ENCODE data around the gene ABHD2. TPM values are rescaled to one million over a fixed set of nuclear protein-coding genes. Genes with fewer than 3 reads are reported as not detected.
"Not testable (repeated sequence)": the region's sequence is repeated elsewhere in the genome, so short reads cannot be mapped to it uniquely, and the experiment has no call there.

The ABHD2 gene
- polyA plus RNA-seq, 4 donors: 30.1 to 34.9 (median 31.2) TPM

DNA sequence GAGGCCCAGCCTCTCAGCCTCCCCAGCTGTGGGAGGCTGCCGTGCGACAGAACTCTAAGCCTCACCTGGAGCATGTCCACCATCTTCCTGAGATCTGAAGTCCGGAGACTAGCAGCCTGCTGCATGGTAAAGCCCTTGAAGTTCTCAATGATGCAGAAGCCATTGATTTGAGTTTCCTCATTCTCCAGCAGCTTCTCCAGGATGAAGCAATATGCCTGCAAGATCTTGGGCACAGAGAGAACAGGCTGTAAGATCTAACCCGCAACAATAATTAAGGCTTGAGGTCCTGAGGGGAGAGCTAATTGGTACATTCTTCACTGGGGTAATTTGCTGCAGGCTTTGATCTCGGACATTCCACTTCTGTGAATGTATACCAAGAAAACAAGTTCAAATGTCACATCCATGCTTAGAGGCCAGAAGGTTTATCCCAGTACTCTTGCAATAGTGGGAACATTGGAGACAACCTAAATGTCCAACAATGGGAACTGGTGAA is 123.5 kb downstream of the ABHD2 start:
- no peak for DNase-seq (ENCODE audit: low read depth in 4 of 4, low spot score in 2 of 4)

DNA sequence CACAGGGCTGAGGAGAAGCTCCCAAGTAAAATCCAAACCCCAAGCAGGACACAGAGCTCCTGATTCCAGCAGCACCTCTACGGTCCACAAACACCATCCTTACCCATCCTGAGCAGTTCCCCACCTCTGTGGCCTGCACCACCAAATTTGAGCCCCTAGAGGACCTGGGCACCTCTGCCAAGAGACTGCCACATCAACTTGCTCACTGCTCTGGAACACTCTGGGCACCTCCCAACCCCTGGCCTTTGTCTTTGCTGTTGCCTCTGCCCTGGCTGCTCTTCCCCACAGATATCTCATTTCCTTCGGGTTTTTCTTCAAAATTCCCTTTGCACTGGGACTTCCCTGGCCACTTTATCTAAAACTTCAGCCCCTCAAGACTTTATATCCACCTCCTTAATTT is 127.4 kb downstream of the ABHD2 start:
- DNase-seq (ENCODE audit: low read depth in 4 of 4, low spot score in 2 of 4): no peak

DNA sequence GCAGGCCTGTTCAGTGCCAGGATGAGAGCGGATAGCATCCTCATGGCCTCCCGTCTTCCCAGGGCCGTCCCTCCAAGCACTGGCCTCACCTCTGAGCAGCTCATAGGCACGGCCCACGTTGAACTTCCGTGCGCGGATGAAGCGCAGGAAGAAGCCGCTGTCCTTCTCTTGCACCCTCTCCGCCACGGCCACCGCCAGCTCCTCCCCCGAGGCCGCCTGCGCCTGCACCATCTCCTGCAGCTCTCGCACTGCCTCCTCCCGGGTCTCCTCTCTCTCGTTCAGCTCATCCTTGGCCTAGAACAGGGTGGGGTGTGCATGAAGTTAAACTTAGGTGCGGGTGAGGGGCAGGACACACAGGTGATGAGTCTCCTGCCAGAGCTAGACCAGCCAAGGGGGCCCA is 128.8 kb downstream of the ABHD2 start:
- DNase-seq (ENCODE audit: low read depth in 4 of 4, low spot score in 2 of 4): no peak

GRCh38 chr15:89217686-89218376 is 129.6 kb downstream of the ABHD2 start:
- no peak for DNase-seq (ENCODE audit: low read depth in 4 of 4, low spot score in 2 of 4)

GRCh38 chr15:89218531-89218930 is 130.3 kb downstream of the ABHD2 start:
- DNase-seq (ENCODE audit: low read depth in 4 of 4, low spot score in 2 of 4): no peak

DNA sequence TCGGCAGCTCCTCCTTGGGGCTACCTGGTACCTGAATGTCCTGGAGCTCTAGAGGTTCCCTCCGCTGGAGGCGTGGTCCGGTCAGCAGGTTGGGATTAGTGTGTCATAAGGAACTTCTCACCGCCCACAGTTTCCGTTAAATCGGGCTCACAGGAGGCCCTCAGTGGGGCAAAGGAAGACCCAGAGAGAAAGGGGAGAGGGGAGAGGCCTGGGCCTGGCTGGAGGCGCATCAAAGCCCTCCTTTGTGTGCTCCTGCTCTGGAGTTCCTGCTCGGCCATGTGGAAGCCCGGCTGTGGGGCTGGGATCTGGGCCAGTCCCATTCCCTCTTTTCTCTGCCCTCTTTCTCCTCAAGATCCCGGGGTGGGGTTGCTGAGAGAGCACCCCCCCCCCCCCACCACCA is 133.3 kb downstream of the ABHD2 start, which contains the start of gene RLBP1:
Gene RLBP1, minus strand, starts transcription at position 37 of the 400 bp plus-strand sequence. CDS start 2,604 bp downstream, outside the sequence.
- no peak for DNase-seq (ENCODE audit: low read depth in 4 of 4, low spot score in 2 of 4)

DNA sequence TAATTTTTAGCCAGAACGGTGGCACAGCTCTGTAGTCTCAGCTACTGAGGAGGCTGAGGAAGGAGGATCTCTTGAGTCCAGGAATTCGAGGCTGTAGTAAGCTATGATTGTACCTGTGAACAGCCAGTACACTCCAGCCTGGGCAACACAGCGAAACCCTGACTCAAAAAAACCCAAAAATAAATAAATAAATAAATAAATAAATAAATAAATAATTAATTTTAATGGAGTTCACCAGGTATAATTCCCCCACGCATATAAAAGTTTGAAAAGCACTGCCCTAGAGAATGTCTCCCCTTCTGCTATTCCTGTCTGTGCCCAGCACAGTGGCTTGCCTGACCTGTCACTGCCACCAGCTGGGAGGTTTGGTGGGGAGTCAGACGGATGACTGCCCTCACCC is 137.3 kb downstream of the ABHD2 start:
- no peak for DNase-seq (ENCODE audit: low read depth in 4 of 4, low spot score in 2 of 4)

DNA sequence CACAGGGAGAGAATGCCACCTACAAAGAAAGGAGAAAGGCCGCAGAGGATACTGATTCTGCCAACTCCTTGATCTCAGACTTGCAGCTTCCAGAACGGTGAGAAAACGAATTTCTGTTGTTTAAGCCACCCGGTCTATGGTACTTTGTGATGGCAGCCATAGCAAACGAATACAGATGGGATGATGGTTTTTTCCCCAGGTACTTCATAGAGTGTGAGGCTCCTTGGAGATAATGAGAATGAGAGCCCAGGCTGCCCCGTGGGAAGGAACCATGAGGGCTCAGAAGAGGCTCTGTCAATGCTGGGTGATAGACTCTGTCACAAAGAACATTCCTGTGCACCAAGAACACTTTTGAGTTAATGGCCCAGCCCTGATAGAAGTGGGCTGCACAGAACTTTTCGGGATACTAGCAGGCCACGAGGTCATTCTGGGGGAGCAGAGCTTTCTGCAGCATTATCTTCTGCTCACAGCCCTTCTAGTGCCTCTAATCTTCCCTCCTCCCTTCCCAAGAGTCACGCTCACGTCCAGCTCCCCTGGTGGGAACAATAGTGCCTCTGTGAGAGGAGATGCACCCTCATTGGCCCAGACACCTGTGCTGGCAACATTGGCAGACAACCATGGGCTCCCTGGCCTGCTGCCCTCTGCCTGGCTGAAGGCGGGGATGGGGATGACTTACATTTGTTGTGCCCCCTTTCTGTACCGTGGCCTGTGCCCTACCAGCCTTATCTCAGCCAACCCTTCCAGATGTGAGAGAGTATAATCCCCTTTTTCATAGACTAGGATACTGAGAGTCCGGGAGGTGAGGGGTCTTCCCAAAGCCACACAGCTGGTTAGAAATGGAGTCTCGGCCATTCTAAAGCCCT is 138.3 kb downstream of the ABHD2 start:
- DNase-seq (ENCODE audit: low read depth in 4 of 4, low spot score in 2 of 4): no peak

GRCh38 chr15:89227425-89227824 is 139.2 kb downstream of the ABHD2 start:
- DNase-seq (ENCODE audit: low read depth in 4 of 4, low spot score in 2 of 4): no peak

DNA sequence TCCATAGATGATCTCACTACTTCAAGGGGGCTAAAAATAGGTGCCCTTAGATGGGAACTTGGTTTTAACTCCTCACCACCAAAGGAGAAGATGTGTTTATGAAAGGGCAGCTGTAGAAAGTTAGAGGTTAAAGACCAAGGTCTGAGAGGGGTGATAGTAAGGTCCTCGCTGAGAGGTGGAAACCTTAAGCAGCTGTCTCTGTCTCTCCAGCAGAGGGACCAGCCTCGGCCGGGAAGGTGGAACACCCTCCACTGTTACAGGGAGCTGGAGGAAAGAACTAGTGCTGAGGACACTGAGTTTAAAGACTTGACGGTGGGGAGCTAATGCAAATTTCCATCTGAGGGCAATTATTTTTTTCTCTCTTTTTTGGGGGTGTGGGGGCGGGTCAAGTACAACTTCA is 142.0 kb downstream of the ABHD2 start:
- DNase-seq (ENCODE audit: low read depth in 4 of 4, low spot score in 2 of 4): no peak

- no peak for DNase-seq (ENCODE audit: low read depth in 4 of 4, low spot score in 2 of 4)
Measured at GRCh38 chr15:89231832-89232231, 143.6 kb downstream of the ABHD2 start.

GRCh38 chr15:89239883-89240810 is 151.9 kb downstream of the ABHD2 start:
- DNase-seq (ENCODE audit: low read depth in 4 of 4, low spot score in 2 of 4): not testable (repeated sequence)

- DNase-seq (ENCODE audit: low read depth in 4 of 4, low spot score in 2 of 4): no peak
Measured at GRCh38 chr15:89243046-89243690, 154.9 kb downstream of the ABHD2 start.

GRCh38 chr15:89243691-89244573 is 155.7 kb downstream of the ABHD2 start, which contains the start of gene FANCI:
FANCI (plus strand) TSS chr15:89243979; CDS start chr15:89247648, 3,669 bp downstream.
- peak; percentile 66 to 93 (median 82) for DNase-seq (ENCODE audit: low read depth in 4 of 4, low spot score in 2 of 4)

DNA sequence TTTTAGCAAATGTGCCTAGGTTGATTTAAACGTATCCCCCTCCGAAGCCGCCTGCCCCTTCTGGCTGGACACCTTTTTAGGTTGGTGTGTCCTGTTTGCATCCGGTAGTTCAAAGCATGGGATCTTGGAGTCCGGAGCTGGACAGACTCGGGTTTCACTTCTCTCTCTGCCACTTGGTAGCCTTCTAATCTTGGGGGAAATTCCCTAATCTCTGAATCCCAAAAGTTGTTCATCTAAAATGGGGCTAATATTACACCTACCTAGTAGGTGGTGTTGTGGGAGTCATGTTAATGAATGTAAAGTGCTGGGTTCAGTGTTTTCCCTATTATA is 156.3 kb downstream of the ABHD2 start:
- DNase-seq (ENCODE audit: low read depth in 4 of 4, low spot score in 2 of 4): peak in 1 of 4 donors; percentile 15

DNA sequence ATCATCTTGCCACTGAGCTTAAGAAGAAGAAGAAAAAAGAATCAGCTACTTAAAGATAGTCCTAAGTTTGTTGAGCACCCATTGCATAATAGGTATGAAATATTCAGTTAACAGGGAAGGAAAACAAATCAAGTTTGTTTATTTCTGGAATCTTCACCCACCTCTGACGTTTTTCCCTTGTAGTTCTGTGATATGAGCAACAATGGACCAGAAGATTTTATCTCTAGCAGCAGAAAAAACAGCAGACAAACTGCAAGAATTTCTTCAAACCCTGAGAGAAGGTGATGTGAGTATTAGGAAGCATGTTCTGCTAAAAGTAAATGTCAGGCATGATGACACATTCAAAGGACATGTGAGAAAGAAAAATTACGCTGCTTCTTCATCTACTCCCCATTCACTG is 159.2 kb downstream of the ABHD2 start:
- DNase-seq (ENCODE audit: low read depth in 4 of 4, low spot score in 2 of 4): no peak

- no peak for DNase-seq (ENCODE audit: low read depth in 4 of 4, low spot score in 2 of 4)
Measured at GRCh38 chr15:89248584-89248983, 160.3 kb downstream of the ABHD2 start.

DNA sequence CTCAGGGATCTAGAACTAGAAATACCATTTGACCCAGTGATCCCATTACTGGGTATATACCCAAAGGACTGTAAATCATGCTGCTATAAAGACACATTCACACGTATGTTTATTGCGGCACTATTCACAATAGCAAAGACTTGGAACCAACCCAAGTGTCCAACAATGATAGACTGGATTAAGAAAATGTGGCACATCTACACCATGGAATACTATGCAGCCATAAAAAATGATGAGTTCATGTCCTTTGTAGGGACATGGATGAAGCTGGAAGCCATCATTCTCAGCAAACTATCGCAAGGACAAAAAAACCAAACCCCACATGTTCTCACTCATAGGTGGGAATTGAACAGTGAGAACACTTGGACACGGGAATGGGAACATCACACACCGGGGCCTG is 161.9 kb downstream of the ABHD2 start:
- DNase-seq (ENCODE audit: low read depth in 4 of 4, low spot score in 2 of 4): not testable (repeated sequence)
